ENCODE results near the gene LEF1.
"Not testable (repeated sequence)": the region's sequence is repeated elsewhere in the genome, so short reads cannot be mapped to it uniquely, and the experiment has no call there.

The LEF1 gene

DNA sequence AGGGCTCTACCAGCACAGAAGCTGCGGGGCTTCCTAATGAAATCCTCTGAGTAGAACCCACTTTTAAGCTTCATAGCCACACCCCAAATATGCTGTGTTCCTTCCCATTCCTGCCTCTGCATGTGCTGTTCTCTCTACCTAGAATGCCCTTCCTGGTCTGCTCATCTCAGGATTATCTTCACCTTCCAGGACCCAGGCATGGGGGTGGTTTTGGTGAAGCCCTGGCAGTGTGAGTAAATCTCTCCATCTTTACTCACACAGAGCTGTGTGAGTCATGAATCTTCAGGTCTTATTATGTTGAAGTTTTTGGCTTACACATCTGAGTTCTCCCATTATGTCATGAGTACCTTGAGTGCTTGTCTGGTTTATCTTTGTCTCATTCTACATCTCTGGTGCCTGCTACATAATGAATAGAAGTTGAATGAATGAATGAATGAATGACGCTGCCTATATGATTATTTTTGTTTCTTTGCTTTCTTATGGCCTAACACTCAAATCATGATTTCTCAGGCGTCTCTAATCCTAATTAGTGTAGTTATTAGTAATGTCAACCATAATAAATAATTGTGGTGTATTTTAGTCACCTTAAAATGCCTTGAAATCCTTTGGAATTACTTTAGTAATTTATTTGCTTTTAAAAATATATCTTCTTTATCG, 137.2 kb downstream of the LEF1 start:
- DNase-seq (ENCODE audit: low read depth): peak; percentile 56

DNA sequence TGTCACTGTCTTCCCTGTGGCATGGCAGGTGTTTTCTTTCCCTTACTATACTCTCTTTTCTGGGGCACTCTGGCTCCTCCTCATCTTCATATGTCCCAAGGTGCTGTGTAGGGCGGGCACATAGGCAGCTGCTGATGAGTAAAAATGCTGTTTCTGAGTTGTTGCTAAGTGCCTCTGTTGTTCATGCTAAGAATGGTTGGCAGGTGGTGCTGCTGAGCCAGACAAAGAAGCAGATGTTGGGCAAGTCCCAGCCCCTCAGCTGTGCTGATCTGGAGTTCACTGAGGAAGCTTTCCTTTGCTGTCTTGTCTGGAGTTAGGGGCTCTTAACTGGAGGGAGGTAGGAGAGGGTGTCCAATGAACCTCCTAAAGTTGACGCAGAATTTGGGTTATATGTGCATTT, 138.4 kb downstream of the LEF1 start:
- DNase-seq (ENCODE audit: low read depth): peak; percentile 67

DNA sequence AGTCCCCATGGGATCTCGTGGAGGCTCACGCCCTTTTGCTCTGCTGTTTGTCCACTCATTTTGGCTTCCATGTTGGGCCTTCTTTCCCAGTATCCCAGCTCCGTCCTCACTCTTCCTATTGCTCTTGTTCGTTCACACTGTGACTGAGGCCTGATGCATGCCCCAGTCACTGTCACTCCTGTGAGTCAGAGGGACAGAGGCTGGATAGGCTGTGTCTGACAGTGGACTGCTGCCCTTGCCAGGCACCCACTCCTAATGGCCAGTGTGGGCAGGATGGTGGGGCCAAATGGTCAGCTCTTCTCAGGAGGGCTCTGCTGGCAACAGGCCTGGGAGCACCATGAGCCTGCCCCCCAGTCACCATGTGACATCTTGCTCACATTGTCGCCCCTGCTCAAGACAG, 139.0 kb downstream of the LEF1 start:
- no peak for DNase-seq (ENCODE audit: low read depth)

DNA sequence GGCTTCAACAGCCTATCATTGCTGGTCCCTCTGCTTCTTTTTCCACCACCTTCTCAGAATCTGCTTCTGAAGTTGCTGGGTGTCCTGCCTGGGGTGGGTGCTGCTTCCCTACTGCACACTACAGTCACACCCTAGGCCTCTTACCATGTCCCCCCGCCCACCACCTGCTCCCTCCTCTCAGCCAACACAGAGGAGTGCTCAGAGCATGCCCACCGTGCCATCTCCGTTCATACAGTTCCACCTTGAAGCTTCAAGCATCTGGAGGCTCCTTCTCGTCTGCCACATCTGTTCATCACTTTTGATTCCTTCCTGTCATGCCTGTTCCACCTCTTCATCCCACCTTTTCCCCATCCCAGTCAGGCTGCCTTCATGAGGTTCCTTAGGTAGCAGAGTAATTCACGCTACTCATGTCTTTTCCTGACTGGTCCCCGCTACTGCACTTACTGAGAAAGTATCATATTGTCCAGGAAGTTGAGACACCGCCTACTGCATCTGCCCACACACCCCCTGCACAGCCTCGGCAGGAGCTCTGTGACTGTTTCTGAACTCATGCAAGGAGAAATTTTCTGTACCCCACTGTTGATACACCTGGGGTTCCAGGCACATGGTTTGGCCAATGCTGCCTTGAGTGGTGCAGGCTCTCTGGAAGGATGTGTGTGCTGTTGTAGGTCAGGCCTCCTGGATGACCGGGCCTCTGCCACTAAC, 139.6 kb downstream of the LEF1 start:
- peak; percentile 70 for DNase-seq (ENCODE audit: low read depth)

DNA sequence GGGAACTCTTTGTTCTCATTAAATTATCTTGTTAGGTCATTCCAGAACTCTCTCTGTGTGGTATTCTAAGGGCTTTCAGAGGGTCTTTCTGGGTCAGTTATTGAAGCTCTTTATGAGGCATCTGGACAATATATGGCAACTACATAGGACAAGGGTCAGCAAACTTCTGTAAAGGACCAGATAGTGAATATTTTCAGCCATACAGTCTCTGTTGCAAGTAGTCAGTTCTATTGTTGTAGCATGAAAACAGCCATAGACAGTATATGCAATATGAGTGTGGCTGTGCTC, 143.9 kb downstream of the LEF1 start:
- DNase-seq (ENCODE audit: low read depth): no peak

DNA sequence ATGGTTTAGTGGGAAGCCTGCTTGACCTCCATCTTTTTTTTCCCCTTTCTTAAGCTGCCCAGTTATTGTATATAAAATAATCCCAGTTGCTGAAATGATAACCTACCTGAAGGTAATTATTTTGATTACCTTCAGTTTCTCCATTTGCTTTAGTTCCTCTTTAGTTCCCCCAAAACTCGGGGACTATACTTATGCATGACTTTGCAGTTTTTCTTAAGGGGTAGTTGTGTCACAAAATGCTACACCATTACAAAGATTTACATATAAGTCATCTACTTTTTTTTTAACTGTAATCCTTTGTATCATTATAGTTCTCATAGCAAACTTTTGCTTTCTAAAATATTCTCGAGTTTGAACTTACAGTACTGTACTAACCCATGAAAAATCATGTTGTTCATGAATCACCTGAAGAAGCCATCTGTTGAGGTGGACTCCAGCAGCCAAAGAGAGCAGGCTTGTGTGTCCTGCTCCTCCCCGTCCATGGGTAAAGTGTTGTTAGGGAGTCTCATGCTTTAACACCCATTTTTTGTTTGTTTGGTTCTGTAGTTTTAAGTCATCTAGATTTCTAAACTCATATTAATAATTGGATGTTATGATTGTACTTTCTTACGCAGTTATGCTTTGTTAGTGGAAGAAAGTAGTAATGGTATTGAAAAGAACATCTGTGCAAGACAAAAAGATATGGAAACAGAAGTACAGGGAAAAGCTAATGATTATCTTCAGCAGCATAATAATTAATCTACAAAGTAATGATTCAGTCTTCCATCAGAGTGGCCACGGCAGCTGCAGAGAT, 144.5 kb downstream of the LEF1 start:
- DNase-seq (ENCODE audit: low read depth): no peak

DNA sequence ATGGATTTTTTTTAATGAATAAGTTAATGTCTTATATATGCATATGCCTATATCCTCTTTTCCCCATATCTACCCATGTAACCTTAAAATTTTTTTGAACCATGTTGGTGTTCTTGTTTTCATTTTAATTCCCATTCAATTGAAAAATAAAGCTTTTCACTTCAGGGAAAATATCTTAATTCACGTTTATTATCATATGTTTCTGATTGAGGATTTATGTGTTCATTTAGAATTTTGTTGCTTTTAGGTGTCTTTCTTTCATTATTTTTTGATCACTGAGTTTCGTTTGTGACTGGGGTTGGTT, 149.9 kb downstream of the LEF1 start:
- no peak for DNase-seq (ENCODE audit: low read depth)

DNA sequence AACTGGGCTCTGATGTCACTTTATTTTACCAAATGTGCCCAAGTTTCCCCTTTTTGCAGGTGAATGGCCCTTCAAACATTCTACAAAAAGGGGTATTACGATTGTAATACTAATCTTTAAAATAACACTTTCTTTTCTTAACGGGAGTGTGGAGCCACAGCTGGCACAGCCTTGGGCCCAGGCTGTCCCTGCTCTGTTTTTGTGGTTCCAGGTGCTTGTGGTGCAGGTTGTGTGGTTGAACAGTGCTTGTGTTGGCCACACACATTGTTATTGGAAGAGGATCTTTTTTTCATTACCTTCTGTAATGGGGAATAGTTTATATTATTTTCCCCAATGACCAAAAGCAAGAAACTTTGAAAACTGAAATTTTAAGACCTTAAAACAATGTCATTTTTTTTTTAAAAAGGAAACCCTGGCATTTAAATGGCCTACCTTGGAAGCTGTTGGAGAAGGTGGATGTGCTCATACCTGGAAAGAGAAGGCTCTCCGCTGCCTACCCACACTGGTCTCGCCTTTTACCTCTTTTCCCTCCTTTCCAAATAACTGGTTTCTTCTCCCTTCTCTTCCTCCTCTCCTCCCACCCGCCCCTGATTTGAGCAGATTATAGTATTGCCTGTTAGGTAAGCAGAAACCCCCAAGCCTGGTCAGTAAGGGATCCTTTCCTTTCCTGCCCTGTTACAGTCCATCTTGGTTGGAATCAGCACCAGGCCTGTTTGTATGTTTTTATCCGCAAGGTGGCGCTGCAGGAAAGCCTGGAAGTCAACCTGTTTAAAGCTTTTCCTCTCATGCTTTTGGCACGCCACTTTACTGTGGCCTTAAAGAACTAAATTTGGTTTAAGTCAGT, 150.5 kb downstream of the LEF1 start:
- peak; percentile 76 for DNase-seq (ENCODE audit: low read depth)

DNA sequence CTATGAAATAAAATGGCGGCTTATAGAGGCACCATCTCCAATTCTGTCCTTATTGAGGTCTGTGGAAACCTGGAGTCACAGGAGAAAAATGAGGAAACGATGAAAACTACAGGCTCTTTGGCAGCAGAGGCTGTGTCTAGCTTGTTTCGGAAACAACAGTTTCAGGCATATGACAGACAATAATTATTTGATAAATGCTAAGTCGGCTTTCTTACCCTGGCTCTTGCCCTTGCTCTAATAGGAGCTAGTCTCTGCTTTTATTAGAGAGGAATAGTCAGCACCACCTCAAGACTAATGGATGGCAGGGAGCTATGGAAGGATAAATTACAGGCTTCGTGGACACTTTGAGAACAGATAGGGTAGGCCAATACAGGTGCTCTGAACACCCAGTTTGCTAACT, 154.8 kb downstream of the LEF1 start:
- DNase-seq (ENCODE audit: low read depth): no peak

DNA sequence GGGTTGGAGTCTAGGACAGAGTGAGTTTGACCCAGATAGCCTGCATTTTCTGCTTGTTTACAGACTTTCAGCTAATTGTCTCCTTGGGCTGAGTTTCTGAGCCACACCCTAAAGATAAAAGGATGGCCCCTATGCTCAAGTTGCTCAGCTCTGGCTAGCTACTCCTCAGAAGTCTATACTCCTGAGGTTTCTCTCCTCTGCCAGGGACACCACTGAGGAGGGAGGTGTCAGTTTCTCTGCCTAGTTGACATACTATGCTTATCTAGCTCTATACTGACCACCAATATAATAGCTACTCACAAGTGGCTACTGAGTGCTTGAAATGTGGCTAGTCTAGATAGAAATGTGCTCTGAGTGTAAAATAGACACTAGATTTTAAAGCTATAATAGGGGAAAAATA, 155.4 kb downstream of the LEF1 start:
- DNase-seq (ENCODE audit: low read depth): no peak

DNA sequence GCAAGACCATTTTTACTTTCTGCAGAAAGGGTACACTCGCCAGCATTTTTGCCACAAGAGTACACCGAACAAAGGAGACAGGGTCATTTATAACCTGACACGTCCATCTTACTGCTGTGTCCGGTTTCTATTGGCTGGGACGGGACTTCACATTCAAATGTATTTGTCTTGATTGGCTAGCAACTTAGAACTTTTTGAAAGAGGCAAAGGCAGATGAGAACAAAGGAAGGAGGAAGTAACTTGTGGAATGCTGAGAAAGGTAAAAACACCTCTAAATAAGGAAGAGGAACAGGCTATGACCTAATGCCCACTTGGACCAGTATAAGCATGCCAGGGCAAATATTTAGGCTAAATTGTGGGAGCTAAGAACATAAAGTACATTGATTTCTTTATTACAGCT, 156.3 kb downstream of the LEF1 start:
- not testable (repeated sequence) for DNase-seq (ENCODE audit: low read depth)

DNA sequence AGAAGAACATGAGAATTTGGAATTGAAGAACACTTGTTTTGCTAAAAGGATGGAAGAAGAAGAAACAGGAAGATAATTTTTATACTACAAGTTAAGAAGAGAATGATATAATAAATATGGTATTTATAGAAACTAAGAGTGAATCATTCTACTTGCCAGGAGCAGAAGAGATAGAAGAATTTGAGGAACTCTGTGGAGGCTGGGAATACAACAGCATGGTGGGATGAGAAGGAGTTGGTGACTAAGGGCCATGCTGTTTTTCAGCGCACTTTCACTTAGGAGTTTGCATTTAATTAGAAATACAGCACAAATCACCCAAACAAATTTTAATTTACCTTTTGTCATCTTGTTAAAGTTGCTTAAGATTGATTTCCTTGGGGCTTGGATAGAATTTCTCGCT, 158.6 kb downstream of the LEF1 start:
- DNase-seq (ENCODE audit: low read depth): no peak

DNA sequence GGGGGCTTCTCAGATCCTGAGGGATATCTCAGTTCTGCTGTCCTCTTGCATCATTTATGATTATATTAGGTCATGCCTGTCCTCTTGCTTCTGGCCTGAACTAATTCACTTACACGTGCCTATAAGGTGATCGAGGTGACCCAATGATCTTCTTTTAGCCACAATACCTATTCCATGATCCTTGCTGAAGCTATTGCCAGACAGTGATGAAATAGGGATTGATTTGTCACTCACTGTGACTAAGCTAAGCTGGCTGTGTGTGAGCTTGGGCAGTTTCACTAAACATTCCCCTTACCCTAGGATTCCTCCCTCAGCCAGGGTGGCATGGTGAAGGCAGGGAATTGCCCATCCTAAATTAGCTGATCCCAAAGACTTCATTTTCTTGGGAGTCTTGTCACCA, 160.0 kb downstream of the LEF1 start:
- no peak for DNase-seq (ENCODE audit: low read depth)

DNA sequence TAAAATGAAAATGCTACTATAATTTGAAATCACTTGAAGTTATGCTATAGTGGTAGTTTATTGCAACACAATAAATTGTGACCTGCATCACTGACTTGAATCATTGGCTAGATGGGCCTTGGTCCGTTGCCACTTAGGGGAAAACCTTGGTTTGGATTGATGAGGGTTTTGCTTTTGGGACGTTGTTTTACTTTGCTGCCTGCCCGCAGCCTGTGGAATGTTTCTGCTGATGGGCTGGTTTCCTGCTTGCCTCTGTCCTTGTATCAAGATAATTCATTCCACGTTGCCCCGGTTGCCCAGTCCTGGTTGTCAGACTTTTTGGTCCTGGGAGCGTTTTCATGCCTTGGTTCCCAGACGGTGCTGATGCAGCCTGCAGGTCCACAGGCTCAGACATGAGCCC, 160.7 kb downstream of the LEF1 start:
- DNase-seq (ENCODE audit: low read depth): no peak

DNA sequence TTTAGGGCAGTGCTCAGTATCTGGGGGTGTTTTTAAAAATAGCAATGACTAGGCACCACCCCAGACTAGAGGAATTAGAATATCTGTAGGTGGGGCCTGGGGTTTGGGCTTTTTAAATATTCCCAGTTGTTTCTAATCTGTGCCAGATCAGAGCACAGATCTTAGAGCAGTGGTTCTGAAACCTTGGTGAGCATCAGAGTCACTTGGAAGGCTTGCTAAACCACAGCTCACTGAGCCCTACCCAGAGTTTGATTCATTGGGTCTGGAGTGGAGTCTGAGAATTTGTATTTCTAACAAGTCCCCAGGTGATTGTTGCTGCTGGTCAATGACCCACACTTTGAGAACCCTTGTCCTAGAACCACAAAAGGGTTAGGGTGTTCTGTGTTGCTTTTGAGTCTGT, 162.4 kb downstream of the LEF1 start:
- no peak for DNase-seq (ENCODE audit: low read depth)

DNA sequence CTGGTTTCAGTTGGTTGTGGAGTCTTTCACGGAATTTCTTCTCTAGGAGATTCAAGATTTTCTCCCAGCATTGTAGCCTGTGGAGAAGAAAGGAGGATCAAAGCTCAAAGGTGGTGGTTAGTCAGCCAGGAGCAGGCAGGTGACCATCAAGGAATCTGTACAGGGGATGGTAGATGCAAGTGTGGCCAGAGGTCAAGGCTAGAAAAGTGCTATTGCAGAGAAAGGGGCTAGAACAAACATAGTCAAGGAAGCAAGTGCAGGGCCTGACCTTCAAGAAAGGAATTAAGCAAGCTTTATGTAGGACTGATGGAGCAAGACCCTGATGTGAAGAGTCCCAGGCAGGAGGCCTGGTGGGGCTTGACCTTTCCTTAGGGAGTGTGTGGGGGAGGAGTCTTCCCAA, 162.9 kb downstream of the LEF1 start:
- no peak for DNase-seq (ENCODE audit: low read depth)

DNA sequence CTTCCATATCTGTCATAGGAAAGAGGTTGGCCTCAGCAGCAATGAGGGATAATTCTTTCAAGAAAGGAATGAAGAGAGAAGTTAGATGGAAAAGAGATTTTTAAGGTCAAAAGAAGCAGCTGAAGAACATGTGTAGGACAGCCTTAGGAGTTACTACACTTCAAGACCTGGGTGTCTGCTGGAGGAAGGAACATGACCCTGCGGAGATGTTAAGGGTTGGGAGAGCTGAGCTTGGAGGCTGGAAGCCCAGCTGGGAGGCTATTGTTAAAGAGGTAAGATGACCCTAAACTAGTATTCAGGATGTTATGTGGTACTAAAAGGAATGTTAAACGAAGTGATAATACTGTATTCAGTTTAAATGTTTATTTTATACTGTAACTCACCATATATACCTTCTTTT, 164.1 kb downstream of the LEF1 start:
- no peak for DNase-seq (ENCODE audit: low read depth)

DNA sequence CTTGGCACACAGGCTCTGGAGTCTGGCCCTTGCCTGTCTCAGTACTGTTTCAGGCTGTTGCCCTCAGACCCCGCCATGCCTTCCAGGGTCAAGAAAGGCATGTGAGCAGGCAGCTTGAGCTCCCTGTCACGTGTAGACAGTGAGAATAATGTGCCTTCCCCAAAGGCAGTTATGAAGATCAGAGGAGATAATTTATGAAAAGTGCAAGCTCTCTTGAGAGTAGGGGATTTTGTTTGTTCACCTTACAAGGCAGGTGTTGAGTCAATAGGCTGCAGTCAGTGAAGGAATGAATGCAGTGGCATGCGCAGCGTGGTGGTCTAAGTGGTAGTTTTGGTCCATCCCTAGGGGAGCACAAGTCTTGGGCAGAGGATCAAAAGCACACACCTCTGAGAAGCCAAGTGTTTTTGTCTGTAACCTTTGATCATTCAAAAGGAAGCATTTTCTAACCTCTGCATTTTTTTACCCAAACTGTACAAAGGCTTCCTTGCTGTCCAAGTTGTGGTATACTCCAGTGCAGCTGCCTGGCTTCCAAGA, 164.7 kb downstream of the LEF1 start:
- DNase-seq (ENCODE audit: low read depth): no peak

DNA sequence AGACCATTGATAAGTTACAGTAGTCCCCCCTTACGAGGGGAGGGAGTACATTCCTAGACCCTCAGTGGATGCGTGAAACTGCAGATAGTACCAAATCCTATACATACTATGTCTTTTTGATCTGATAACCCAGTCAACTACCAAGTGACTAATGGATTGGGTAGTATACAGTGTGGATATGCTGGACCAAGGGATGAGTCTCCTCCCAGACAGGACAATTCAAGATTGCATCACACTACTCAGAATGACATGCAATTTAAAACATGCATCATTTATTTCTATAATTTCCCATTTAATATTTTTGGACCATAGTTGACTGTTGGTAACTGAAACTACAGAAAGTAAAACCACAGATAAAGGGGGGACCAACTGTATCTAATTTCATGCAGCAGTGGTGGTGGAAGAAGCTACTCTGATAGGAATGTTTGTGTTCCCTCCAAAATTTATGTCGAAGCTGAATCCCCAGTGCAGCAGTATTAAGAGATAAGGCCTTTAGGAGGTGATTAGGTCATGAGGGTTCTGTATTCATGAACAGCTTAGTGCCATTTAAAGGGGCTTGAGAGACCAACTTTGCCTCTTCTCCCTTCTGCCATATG, 167.1 kb downstream of the LEF1 start:
- no peak for DNase-seq (ENCODE audit: low read depth)

DNA sequence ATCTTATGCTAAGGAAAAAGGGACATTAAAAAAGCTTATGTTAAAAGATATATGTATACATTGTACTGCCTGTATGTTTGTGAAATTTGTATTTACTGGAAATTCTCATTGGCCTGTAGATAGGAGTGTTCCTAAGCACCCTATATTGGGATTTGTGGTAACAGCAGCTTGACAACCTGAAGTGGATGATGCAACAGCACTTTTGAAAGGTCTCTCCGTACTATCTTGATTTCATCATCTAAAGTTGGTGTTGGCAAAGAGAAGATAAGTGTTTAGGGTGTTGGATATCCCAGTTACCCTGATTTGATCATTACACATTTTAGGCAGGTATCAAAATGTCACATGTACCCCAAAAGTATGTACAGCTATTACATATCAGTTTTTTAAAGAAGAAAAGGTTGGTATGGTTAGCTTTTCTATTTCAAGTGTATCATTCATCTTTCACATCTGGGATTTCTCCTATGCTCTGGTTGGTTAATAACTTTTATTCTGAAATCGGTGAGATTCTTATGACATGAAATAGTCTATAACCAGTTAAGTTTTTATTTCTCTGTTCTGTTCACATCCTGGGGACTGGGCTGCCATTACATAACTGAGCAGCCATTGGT, 168.7 kb downstream of the LEF1 start:
- DNase-seq (ENCODE audit: low read depth): no peak

DNA sequence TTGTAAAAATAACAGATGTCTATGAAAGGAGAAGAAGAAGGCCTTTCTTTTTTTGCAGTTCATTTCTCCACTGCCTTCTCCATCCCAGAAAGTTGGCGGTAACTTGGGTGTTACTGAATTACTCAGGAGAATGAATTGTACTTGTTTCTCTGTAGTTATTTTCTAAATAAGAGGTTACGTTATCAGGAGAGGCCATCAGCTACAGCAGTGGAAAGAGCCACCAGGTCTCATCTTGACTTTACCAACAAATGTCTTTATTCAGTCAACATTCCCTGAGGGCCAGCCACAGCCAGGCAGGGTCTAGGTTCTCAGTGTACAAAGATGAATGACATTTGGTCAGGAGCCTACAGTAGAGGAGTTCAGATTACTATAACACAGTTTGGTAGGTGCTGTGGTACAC, 170.9 kb downstream of the LEF1 start:
- DNase-seq (ENCODE audit: low read depth): no peak
